HS-27A (cell line): ENCODE results near the gene RANBP3.
"Not testable (repeated sequence)": the region's sequence is repeated elsewhere in the genome, so short reads cannot be mapped to it uniquely, and the experiment has no call there.

Source experiments
- DNase-seq: peaks from one replicate; pipeline ENCODE4 v3.0.0-alpha.2; 2012; ENCODE audit warnings: low read depth, missing footprints

RANBP3 gene

GRCh38 chr19:5903056-5903623, 74.8 kb downstream of the RANBP3 start:
- DNase-seq, result peak; percentile 40

DNA sequence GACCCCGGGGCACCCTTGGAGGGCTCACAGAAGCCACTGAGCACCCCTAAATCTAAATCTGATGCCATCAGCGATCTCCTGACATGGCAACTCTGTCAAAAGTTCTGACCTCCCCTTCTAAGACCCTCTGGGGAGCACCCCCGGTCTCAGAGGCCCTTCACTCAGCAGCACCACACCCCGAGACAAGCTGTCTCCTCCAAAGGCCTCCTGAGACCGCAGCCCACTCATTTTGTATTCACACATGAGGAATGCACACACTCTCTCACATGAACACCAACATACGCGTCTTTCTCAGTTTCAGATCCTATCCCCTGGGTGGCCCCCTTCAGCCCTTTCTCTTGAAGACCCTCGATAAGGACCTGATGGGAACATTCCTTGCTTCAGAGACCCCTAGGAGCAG, 77.0 kb downstream of the RANBP3 start:
- DNase-seq, result no peak

DNA sequence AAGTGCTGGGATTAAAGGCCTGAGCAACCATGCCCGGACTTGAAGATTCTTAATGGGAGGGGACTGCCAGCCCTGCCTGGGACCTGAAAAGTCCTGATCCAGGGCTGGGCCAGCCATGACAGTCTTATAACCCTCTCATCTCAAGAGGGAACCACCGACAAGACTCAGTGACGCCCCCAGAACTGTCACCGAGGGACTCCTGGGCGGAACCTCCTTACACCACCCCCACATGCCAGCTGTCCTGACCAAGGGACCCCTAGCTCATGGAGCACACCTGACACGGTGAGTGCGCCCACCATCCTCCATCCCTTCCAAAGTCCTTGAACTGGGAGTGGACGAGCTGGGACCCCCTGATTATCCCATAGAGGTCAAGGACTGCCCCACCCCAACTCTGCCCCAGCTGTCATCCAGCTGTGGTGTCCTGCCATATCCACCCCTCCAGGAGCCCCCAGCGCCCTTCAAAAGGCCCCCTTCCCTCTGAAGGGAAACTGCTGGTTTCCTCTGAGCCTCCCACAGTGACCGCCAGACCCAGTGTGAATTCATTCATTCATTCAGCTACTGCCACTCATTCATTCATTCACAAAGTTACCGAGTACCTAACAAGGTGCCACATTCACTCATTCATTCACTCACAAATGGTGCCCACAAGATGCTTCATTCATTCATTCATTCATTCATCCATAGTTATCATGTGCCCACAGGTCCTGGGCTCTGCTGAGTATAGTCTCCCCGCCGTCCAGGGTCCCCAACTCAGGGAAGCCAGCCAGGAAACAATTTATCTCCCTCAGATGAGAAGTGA, 78.0 kb downstream of the RANBP3 start:
- DNase-seq, result no peak

DNA sequence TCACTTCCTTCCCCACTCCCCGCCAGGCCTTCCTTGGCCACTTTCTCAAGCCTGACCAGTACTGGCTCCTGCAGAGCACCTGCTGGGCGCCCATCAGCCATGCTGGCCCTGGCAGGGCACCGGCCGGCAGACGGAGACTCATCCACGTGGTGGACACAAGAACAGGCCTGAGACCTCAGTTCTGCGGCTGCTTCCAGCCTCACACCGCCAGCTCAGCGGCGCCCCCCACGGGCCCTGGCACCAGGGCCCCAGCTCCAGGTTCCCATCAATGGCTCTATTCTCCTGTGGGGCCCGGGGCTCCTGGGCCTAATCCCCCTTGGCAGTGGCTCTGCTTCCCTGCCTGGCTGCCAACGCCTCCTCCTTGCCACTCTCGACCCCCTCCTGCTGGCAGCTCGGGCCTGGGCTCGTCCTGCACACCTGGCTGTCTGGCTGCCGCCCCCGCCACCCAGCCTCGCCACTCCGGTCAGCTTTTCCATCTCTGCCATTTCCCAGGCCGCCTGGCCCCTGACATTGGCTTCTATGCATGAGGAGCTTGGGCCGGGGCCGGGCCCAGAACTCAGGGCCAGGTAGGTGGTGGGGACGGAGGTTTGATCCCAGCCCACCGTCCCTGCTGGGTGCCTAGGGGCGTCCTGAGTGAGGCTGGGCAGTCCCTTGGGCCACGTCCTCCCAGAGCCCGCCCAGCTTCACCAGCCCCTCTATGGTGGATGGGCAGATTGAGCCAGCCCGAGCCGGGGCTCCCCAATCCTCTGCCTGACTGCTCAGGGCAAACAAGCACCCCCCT, 80.6 kb downstream of the RANBP3 start:
- no peak for DNase-seq

GRCh38 chr19:5896365-5897076, 81.4 kb downstream of the RANBP3 start:
- DNase-seq, result no peak

- DNase-seq, result no peak
Measured at GRCh38 chr19:5895890-5896289, 82.0 kb downstream of the RANBP3 start.

DNA sequence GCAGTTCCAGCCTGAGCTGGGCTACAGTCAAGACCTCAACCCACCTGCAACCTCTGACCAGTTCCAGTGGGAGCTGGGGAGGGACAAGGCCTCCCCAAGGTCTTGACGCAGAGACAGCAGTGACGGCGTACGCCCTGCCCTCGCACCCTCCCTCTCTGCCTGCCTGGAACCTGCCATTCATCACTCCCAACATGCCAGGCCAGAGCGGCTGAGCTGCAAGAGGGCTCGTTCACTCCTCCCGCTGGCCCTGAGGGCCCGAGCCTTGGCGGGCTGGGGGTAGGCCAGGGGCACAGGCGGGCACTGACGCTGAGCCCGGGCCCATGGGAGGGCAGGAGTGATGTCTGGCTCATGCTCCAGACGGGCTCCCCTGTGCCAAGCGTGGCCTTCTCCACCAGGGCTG, 82.5 kb downstream of the RANBP3 start:
- no peak for DNase-seq

- DNase-seq, result no peak
Measured at GRCh38 chr19:5894704-5895349, 83.1 kb downstream of the RANBP3 start.

- no peak for DNase-seq
Measured at GRCh38 chr19:5893907-5894703, 83.8 kb downstream of the RANBP3 start.

- no peak for DNase-seq
Measured at GRCh38 chr19:5893296-5893903, 84.5 kb downstream of the RANBP3 start.

GRCh38 chr19:5892772-5893275, 85.1 kb downstream of the RANBP3 start:
- DNase-seq, result no peak

DNA sequence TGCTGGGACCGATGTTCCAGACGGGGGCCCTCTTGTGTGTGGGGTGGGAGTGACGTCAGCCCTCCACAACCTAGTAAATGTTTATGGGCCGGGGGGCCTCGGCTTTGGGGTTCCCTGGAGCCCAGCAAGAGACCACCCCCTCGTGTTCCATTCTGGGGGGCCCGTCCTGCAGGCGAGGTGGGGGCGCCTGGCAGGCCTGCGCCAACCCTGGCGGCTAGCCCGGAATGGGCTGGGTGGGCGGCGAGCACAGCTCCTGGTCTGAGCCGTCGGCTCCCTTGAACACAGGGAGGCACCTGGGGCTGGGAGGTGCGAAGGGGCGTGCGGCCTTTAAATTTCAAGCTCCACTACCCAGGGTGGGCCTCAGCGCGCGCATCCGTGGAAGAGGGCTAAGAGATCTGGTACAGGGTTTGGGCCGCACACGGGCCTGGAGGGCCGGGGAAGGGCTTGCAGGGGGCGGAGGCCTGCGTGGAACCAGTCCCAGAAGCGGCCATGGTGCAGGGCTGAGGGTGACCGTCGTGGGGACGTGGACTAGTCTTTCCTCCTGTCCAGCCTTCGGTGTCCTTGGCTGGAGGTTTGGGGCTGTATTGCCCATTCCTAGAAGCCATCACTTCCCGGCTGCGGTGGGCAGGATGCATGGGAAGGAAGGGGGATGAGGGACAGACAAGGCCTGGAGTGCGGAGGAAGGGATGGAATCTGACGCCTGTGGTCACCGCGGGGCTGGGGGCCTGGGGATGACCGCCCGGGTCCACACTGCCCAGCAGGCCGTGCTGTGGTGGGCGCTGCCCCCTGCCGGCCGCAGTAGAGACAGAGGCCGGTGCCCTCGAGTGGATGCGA, 85.8 kb downstream of the RANBP3 start:
- no peak for DNase-seq

DNA sequence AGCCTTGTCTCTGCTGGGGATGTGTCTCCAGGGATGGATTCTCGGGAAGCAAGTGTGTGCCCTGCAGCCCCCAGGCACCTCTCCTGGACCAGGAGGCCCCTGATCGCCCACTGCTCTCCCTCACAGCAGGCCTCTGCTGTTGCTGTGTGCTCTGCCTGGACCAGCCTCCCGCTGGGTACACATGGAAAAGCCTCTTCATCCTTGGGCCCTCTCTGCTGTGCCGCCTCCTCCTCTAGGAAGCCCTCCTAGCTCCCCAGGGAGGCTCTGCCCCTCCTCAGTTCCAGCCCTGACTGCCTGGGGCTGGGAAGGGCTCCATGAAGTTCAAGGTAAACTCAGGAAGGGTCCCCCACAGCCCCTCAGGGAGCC, 86.4 kb downstream of the RANBP3 start:
- DNase-seq, result no peak

DNA sequence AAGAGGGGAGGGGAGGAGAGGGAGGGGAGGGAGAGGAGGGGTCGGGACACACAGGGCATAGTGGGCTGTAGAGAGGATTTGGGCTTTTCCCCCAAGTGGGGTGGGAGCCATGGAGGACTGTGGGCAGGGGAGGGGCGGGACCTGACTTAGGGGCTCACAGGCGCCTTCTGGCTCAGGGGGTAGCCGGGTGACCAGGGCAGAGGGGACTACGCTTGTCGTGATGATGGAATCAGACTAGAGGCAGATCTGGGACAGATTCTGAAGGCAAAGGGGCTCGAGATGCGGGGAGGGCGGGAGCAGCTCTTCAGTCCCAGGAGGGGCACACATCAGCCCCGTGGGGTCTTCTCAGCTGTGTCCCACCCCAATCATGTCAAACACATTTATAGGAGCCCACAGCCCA, 87.8 kb downstream of the RANBP3 start:
- DNase-seq, result no peak

DNA sequence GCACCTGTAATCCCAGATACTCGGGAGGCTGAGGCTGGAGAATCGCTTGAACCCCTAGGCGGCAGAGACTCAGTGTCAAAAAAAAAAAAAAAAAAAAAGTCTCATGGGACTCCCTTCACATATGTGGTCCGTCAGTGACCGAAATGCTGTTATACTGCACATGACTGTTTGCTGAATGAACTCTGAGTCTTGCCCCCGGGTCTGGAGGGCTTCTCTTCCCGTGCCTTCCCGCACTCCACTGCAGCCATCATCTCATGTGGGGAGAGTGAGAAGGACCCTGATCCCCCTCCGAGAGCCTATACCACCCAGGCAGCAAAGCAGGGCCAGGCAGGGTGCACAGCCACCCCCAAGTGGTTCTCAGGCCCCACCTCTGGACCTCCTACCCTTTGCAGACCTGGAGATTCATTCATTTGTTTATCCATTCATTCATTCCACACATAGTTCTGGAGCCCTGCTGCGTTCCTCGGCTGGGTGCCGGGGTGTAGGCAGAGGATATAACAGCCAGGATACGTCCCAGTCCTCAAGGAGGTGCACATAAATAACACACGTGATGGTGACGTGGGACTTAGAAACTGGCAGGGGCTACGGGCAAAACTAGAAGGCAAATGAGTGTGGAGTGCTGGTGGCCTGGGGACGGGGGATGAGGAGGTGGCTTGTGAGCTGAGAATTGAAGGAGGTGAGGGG, 88.5 kb downstream of the RANBP3 start:
- no peak for DNase-seq

GRCh38 chr19:5884065-5884811, 93.7 kb downstream of the RANBP3 start:
- DNase-seq, result not testable (repeated sequence)

- DNase-seq, result not testable (repeated sequence)
Measured at GRCh38 chr19:5883157-5883873, 94.6 kb downstream of the RANBP3 start.
